CD14-positive monocyte (primary cell): ENCODE data around the gene DCUN1D4. TPM values are rescaled to one million over a fixed set of nuclear protein-coding genes. Genes with fewer than 3 reads are reported as not detected.

Source experiments
- DNase-seq, 3 donors: peaks; one replicate each; pipeline ENCODE4 v3.0.0-alpha.2; 2011 to 2022
- H2AFZ ChIP-seq: 2 replicates; pipeline ENCODE4 v1.6.0; 2012; ENCODE audit warnings: mild to moderate bottlenecking, low read depth, low read length, inconsistent platforms; ENCODE audit not compliant: insufficient read depth, poor library complexity, severe bottlenecking
- H3K27ac ChIP-seq, 2 donors: 1 replicate in 1 of 2; 2 replicates in 1 of 2; pipeline ENCODE4 v1.5.1; 2012 to 2013; ENCODE audit warnings: low read length in 2 of 2, control low read depth in 1 of 2, inconsistent platforms in 1 of 2, low read depth in 1 of 2, mild to moderate bottlenecking in 1 of 2
- H3K27me3 ChIP-seq, 2 donors: one replicate each; pipeline versions ENCODE4 v1.6.0 to v1.6.1; 2011 to 2013; ENCODE audit warnings: low read length in 2 of 2; ENCODE audit not compliant: control insufficient read depth in 2 of 2, insufficient read depth in 2 of 2
- H3K36me3 ChIP-seq, 2 donors: replicated peaks in 1 of 2; 1 replicate in 1 of 2; 2 replicates in 1 of 2; pipeline versions ENCODE4 v1.5.1 to v1.6.1; 2012 to 2013; ENCODE audit warnings: low read length in 2 of 2, control low read depth in 1 of 2, inconsistent platforms in 1 of 2, mild to moderate bottlenecking in 1 of 2; ENCODE audit not compliant: insufficient read depth in 2 of 2, control insufficient read depth in 1 of 2
- H3K4me1 ChIP-seq, 2 donors: 1 replicate in 1 of 2; 2 replicates in 1 of 2; pipeline versions ENCODE4 v1.5.1 to v1.6.1; 2012 to 2013; ENCODE audit warnings: low read length in 2 of 2, control low read depth in 1 of 2, inconsistent platforms in 1 of 2, mild to moderate bottlenecking in 1 of 2, moderate library complexity in 1 of 2; ENCODE audit not compliant: insufficient read depth in 2 of 2, control insufficient read depth in 1 of 2
- H3K4me2 ChIP-seq: replicated peaks from 2 replicates; pipeline ENCODE3; 2012; ENCODE audit warnings: low read length, moderate library complexity, mild to moderate bottlenecking; ENCODE audit not compliant: poor library complexity, severe bottlenecking; ENCODE audit errors: extremely low read depth
- H3K4me3 ChIP-seq, 3 experiments: fragments of 200-600 bp in 1 of 3; sonication (generic) in 1 of 3; replicated peaks in 1 of 3; 1 replicate in 2 of 3; 2 replicates in 1 of 3; pipeline ENCODE4 v1.5.1; 2011 to 2013; ENCODE audit warnings: low read length in 3 of 3, mild to moderate bottlenecking in 3 of 3, control low read depth in 2 of 3, low read depth in 2 of 3, inconsistent platforms in 1 of 3, moderate library complexity in 1 of 3
- H3K79me2 ChIP-seq: 2 replicates; pipeline ENCODE4 v1.6.0; 2012; ENCODE audit warnings: mild to moderate bottlenecking, control low read depth, inconsistent platforms, low read length, moderate library complexity; ENCODE audit not compliant: insufficient read depth
- H3K9ac ChIP-seq: 2 replicates; pipeline ENCODE4 v1.6.0; 2017; ENCODE audit warnings: low read length, mild to moderate bottlenecking; ENCODE audit not compliant: insufficient read depth, poor library complexity, severe bottlenecking
- H3K9me3 ChIP-seq, 2 donors: replicated peaks in 1 of 2; 1 replicate in 1 of 2; 2 replicates in 1 of 2; pipeline versions ENCODE4 v1.5.1 to v1.6.1; 2012 to 2013; ENCODE audit warnings: low read length in 2 of 2, control low read depth in 1 of 2; ENCODE audit not compliant: control insufficient read depth in 1 of 2, insufficient read depth in 1 of 2
- H4K20me1 ChIP-seq: 2 replicates; pipeline ENCODE4 v1.6.0; 2012; ENCODE audit warnings: mild to moderate bottlenecking, low read length, control low read depth, moderate library complexity; ENCODE audit not compliant: insufficient read depth
- H3K27ac Mint-ChIP-seq, 7 donors: one replicate each; pipeline ENCODE4 v1.8.0; 2020; ENCODE audit warnings: mild to moderate bottlenecking in 7 of 7, mixed read lengths in 7 of 7, moderate library complexity in 6 of 7, inconsistent platforms in 2 of 7
- H3K27me3 Mint-ChIP-seq, 3 donors: one replicate each; pipeline ENCODE4 v1.8.0; 2021 to 2022; ENCODE audit warnings: low read depth in 3 of 3, mild to moderate bottlenecking in 3 of 3, mixed read lengths in 3 of 3, moderate library complexity in 3 of 3, inconsistent platforms in 1 of 3
- H3K36me3 Mint-ChIP-seq, 2 donors: one replicate each; pipeline ENCODE4 v1.8.0; 2020; ENCODE audit warnings: mixed read lengths in 2 of 2, inconsistent platforms in 1 of 2, mild to moderate bottlenecking in 1 of 2
- H3K4me1 Mint-ChIP-seq: one replicate; pipeline ENCODE4 v1.8.0; 2020; ENCODE audit warnings: mild to moderate bottlenecking, mixed read lengths
- H3K4me3 Mint-ChIP-seq, 2 donors: one replicate each; pipeline ENCODE4 v1.8.0; 2020; ENCODE audit warnings: mild to moderate bottlenecking in 2 of 2, mixed read lengths in 2 of 2, moderate library complexity in 1 of 2
- H3K9me3 Mint-ChIP-seq, 7 donors: one replicate each; pipeline ENCODE4 v1.8.0; 2020 to 2022; ENCODE audit warnings: mixed read lengths in 7 of 7, mild to moderate bottlenecking in 6 of 7, moderate library complexity in 6 of 7, inconsistent platforms in 2 of 7
- CTCF ChIP-seq: fragments of 200-600 bp; IDR thresholded peaks from one replicate; pipeline ENCODE4 v1.8.0; 2022; ENCODE audit warnings: antibody characterized with exemption, mild to moderate bottlenecking
- whole genome bisulfite sequencing: methylation state at CpG from one replicate; pipeline ENCODE4 v1.1.5; 2013; ENCODE audit warnings: missing lambda C conversion rate; ENCODE audit not compliant: insufficient coverage; 5-methylcytosine and 5-hydroxymethylcytosine counted together
- intact Hi-C, 2 donors: fragments of 100-400 bp; cut with micrococcal nuclease; formaldehyde crosslinking; loops; one replicate each; pipeline versions ENCODE4 v1.15.0 to v1.15.1; 2023
- polyA plus RNA-seq, 3 donors: library from polyadenylated mRNA; depleted of rRNA in 1 of 3; unstranded in 2 of 3; stranded (reverse) in 1 of 3; fragments of 300-500 nt in 2 of 3; fragments of >200 nt in 1 of 3; fragmentation: Illumina TruSeq in 2 of 3; gene quantifications; 1 replicate in 2 of 3; 2 replicates in 1 of 3; pipeline ENCODE4 v1.2.3, GENCODE V29; 2012 to 2021

DCUN1D4 gene
- polyA plus RNA-seq, 3 donors, result 4.7 to 15.2 (median 6.9) TPM

- DNase-seq, result no peak
- Histone ChIP-seq H3K27ac (no peak overlapping the region), H3K4me2 (no peak overlapping the region), H3K9ac (no peak overlapping the region), H3K27me3 (no peaks in the 10 kb centered on the region), H3K4me1 (no peaks in the 10 kb centered on the region), H3K9me3 (no peaks in the 10 kb centered on the region), H2AFZ (no peak overlapping the region), H3K4me3 (no peak overlapping the region), H3K36me3 (peaks cover 9 to 24% of the 10 kb centered on the region in 2 donors), H3K79me2 (no peaks in the 10 kb centered on the region), H4K20me1 (no peaks in the 10 kb centered on the region)
- no peak overlapping the region for H3K4me3 Mint-ChIP-seq
- peaks cover 0 to 2% (median 0%) of the 10 kb centered on the region in 7 donors for H3K9me3 Mint-ChIP-seq
- TF ChIP-seq CTCF, result no peak
- intact Hi-C loops, result loop anchor here in 1 of 2 donors (5.0 kb wide), 1 partner anchor 138 kb away; the partner anchor contains the start of gene LRRC66
- H3K36me3 Mint-ChIP-seq, result peaks cover 33 to 51% of the 10 kb centered on the region in 2 donors
- no peaks in the 10 kb centered on the region for H3K4me1 Mint-ChIP-seq
- H3K27ac Mint-ChIP-seq, result peak overlapping the region in 2 of 7 donors; percentile 15 to 17
- H3K27me3 Mint-ChIP-seq, result peaks cover 0 to 2% (median 0%) of the 10 kb centered on the region in 3 donors
- WGBS, result 91% methylated on average over 1 of the region's 2 CpGs
Observed at GRCh38 chr4:51884606-51885005, 41.7 kb downstream of the DCUN1D4 start.

- Mint-ChIP-seq H3K27ac (peak overlapping the region in 1 of 7 donors; percentile 9), H3K36me3 (peaks cover 32 to 46% of the 10 kb centered on the region in 2 donors), H3K4me1 (no peaks in the 10 kb centered on the region), H3K4me3 (no peak overlapping the region), H3K9me3 (peaks cover 0 to 2% (median 0%) of the 10 kb centered on the region in 7 donors), H3K27me3 (peaks cover 0 to under 1% (median 0%) of the 10 kb centered on the region in 3 donors)
- peaks cover 7 to 25% of the 10 kb centered on the region in 2 donors for H3K36me3 ChIP-seq
- no peaks in the 10 kb centered on the region for H3K9me3 ChIP-seq
- no peaks in the 10 kb centered on the region for H3K79me2 ChIP-seq
- TF ChIP-seq CTCF, result peak; percentile 58
- no peak overlapping the region for H3K4me3 ChIP-seq
- 85% methylated on average over 4 of the region's 5 CpGs for WGBS
- peak in 1 of 3 donors; percentile 10 for DNase-seq
- no peak overlapping the region for H2AFZ ChIP-seq
- no peaks in the 10 kb centered on the region for H4K20me1 ChIP-seq
- no peak overlapping the region for H3K27ac ChIP-seq
- no peaks in the 10 kb centered on the region for H3K27me3 ChIP-seq
- H3K4me1 ChIP-seq, result no peaks in the 10 kb centered on the region
- H3K4me2 ChIP-seq, result no peak overlapping the region
- intact Hi-C loops, result loop anchor here in 1 of 2 donors (5.0 kb wide), 1 partner anchor 137 kb away; the partner anchor contains the start of gene LRRC66
- H3K9ac ChIP-seq, result no peak overlapping the region
Observed at GRCh38 chr4:51885363-51885762, 42.4 kb downstream of the DCUN1D4 start.
